ENCODE measurements around the gene SMIM41. TPM values are rescaled to one million over a fixed set of nuclear protein-coding genes. Genes with fewer than 3 reads are reported as not detected.

The SMIM41 gene
- not detected in 2 replicates for total RNA-seq
- long read RNA-seq, result 0 reads

DNA sequence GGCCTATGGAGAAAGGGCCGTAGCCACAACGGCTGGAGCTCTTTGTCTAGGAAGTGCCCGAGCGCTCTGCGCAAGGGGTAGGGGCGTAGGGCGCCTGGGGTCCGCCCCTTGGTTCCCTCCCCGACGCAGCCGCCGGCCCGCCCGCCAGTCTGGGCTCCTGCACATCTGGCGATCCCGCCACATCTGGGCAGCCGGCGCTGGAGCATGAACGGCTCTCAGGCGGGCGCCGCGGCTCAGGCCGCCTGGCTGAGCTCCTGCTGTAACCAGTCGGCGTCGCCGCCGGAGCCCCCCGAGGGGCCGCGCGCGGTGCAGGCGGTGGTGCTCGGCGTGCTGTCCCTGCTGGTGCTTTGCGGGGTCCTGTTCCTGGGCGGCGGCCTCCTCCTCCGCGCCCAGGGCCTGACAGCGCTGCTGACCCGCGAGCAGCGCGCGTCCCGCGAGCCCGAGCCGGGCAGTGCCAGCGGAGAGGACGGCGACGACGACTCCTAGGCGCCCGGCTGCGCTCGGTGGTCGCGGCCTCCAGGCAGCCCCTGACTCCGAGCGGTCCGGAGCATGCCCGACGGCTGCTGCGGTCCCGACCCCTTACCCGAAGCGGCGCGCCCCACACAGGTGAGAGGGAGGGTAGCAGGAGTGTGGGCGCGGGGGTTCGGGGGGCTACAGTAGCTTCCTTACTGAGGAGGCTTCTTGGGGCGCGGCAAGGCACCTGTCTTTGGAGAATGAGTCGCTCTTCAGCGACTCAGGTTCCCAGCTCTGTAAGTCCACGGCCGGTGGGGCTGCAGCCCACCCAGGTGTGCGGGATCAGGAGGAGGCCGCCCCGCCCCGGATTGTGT is at the start of gene SMIM41:
TSS of gene SMIM41 (plus strand) at position 129 of the 827 bp plus-strand sequence. CDS start at position 205, 76 bp downstream.
- H3K4me3 Mint-ChIP-seq (ENCODE audit: low read depth), result no peak within 1 kb of the TSS
- H3K9me3 Mint-ChIP-seq (ENCODE audit: low read depth), result no peaks in the 10 kb centered on the region
- peaks cover 7% of the 10 kb centered on the region for H3K4me1 Mint-ChIP-seq (ENCODE audit: low read depth)
- no peak for DNase-seq (ENCODE audit: low spot score, unreplicated experiment)
- H3K36me3 Mint-ChIP-seq (ENCODE audit: insufficient read depth), result peaks cover 6% of the 10 kb centered on the region
- TF ChIP-seq, protein P1, sequence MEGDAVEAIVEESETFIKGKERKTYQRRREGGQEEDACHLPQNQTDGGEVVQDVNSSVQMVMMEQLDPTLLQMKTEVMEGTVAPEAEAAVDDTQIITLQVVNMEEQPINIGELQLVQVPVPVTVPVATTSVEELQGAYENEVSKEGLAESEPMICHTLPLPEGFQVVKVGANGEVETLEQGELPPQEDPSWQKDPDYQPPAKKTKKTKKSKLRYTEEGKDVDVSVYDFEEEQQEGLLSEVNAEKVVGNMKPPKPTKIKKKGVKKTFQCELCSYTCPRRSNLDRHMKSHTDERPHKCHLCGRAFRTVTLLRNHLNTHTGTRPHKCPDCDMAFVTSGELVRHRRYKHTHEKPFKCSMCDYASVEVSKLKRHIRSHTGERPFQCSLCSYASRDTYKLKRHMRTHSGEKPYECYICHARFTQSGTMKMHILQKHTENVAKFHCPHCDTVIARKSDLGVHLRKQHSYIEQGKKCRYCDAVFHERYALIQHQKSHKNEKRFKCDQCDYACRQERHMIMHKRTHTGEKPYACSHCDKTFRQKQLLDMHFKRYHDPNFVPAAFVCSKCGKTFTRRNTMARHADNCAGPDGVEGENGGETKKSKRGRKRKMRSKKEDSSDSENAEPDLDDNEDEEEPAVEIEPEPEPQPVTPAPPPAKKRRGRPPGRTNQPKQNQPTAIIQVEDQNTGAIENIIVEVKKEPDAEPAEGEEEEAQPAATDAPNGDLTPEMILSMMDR (IDR thresholded peaks at IDR 0.05; ENCODE audit: unreplicated experiment), result no peak
- H3K27me3 Mint-ChIP-seq, result no peaks in the 10 kb centered on the region
- H3K27ac Mint-ChIP-seq, result no peak within 1 kb of the TSS

DNA sequence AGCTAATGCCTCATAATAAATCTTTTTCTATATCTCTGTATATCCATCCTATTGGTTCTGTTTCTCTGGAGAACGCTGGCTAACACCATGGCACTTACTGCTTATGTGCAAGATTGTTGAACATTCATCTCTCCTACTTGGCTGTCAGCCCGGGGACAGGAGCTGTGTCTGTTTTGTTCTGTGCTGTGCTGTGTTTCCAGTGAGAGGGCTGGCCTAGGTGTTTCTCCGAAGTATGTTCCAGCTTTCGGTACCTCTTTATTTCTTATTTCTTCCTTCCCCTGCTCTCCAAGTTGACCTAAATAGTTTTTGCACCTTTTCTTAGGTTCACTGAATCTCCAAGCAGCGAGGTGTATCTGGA is 47.1 kb upstream of the SMIM41 start:
- no peak for DNase-seq (ENCODE audit: low spot score, unreplicated experiment)
- Mint-ChIP-seq H3K36me3 (ENCODE audit: insufficient read depth) (no peaks in the 10 kb centered on the region), H3K4me3 (ENCODE audit: low read depth) (peak overlapping the region; percentile 63), H3K27ac (peak overlapping the region; percentile 96), H3K4me1 (ENCODE audit: low read depth) (peaks cover 12% of the 10 kb centered on the region), H3K9me3 (ENCODE audit: low read depth) (no peaks in the 10 kb centered on the region), H3K27me3 (peaks cover 22% of the 10 kb centered on the region)
- TF ChIP-seq, protein P1 (IDR thresholded peaks at IDR 0.05; ENCODE audit: unreplicated experiment), result no peak

DNA sequence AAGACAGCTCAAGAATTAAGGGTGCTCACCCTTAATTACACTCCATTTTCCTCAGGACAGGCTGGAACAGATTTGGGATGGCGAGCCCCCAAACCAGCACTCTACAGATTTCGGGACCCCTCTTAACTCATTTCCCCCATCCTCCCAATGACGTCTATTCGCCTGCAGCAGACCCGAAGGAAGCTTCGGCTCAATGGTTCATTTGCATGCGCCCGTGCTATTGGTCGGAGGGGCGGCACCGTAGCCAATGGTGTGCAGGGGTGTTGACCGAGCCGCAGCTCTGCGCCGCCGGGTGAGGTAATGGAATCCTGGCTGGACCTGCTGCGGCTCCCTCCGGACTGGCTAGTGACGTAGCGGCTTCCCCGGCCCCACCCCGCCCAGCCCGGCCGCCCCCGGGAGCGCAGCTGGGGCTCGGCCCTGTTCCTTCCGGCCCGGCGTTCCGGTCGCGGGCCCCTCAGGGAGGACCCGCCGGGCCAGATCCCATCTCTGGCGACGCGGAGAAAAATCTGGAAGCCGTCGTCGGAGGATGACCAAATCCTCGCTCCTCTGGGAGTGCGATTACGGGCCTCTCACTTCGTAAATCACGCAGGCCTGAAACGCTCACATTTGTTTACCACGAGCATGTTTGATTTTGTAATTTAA is 46.6 kb upstream of the SMIM41 start:
- Mint-ChIP-seq H3K36me3 (ENCODE audit: insufficient read depth) (no peaks in the 10 kb centered on the region), H3K4me3 (ENCODE audit: low read depth) (peak overlapping the region; percentile 66), H3K9me3 (ENCODE audit: low read depth) (no peaks in the 10 kb centered on the region), H3K27me3 (peaks cover 22% of the 10 kb centered on the region), H3K27ac (peak overlapping the region; percentile 96), H3K4me1 (ENCODE audit: low read depth) (peaks cover 14% of the 10 kb centered on the region)
- DNase-seq (ENCODE audit: low spot score, unreplicated experiment), result peak; percentile 87
- TF ChIP-seq, protein P1 (IDR thresholded peaks at IDR 0.05; ENCODE audit: unreplicated experiment), result no peak

DNA sequence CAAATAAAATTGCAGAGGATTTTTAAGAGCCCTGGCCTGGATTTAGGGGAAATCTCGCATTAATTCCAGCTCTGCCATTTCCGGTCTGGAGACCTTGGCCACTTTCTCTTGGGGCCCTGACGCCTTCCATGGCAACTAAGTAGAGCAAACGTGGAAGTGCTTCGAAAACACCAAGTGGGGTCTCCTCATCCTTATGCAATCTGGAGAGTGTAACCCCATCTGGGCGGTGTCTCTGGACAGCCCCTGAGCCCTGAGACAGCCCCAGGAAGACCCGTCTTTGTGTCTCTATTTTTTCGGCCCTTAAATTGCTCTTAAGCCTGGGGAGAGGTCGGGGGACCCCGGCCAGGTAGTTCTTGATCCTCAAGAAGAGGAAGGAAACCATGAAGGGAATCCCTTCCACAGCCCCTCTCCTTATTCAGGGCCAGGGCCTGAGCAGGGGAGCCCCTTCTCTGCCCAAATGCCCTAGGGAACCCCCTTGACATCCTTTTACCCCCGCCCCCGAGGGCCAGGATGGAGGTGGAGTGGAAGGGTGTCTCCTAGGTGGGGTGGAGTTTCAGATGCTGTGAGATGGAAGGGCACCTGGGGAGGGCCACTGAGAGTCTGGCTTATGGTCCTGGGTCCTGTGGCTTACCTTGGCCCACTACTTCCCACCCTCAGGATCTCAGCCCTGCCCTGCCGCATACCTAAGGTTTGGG is 45.9 kb upstream of the SMIM41 start:
- no peak for DNase-seq (ENCODE audit: low spot score, unreplicated experiment)

More for the DNA sequence above, 45.9 kb upstream of the SMIM41 start:
- Mint-ChIP-seq H3K27me3 (peaks cover 22% of the 10 kb centered on the region), H3K9me3 (ENCODE audit: low read depth) (no peaks in the 10 kb centered on the region), H3K4me1 (ENCODE audit: low read depth) (peaks cover 16% of the 10 kb centered on the region), H3K4me3 (ENCODE audit: low read depth) (peak overlapping the region; percentile 66), H3K36me3 (ENCODE audit: insufficient read depth) (no peaks in the 10 kb centered on the region), H3K27ac (peak overlapping the region; percentile 94)
- TF ChIP-seq, protein P1 (IDR thresholded peaks at IDR 0.05; ENCODE audit: unreplicated experiment), result no peak

Measured in progenitor cell of endocrine pancreas (in vitro differentiated cells).